ENCODE measurements around the gene TXNDC5.

The TXNDC5 gene

GRCh38 chr6:7910654-7911344 is at the start of gene TXNDC5:
Gene TXNDC5 (minus strand): TSS chr6:7910788. CDS start chr6:7910776, 12 bp downstream.
- DNase-seq, result peak; percentile 84

GRCh38 chr6:7960141-7960540 is 49.6 kb upstream of the TXNDC5 start:
- DNase-seq, result no peak

- DNase-seq, result no peak
These were observed 48.9 kb upstream of the TXNDC5 start for GRCh38 chr6:7959453-7959852.

- DNase-seq, result no peak
These were observed 47.9 kb upstream of the TXNDC5 start for GRCh38 chr6:7958464-7958863.

- no peak for DNase-seq
These were observed 45.7 kb upstream of the TXNDC5 start for GRCh38 chr6:7956257-7956656.

GRCh38 chr6:7954477-7955200 is 44.1 kb upstream of the TXNDC5 start:
- no peak for DNase-seq

GRCh38 chr6:7953753-7954152 is 43.2 kb upstream of the TXNDC5 start:
- DNase-seq, result no peak

GRCh38 chr6:7939864-7940228 is 29.3 kb upstream of the TXNDC5 start:
- DNase-seq, result no peak

- no peak for DNase-seq
These were observed 28.7 kb upstream of the TXNDC5 start for GRCh38 chr6:7939184-7939863.

- DNase-seq, result no peak
These were observed 28.1 kb upstream of the TXNDC5 start for GRCh38 chr6:7938562-7939183.

GRCh38 chr6:7933794-7934193 is 23.2 kb upstream of the TXNDC5 start:
- DNase-seq, result no peak

- DNase-seq, result no peak
These were observed 22.0 kb upstream of the TXNDC5 start for GRCh38 chr6:7932625-7933024.

GRCh38 chr6:7924867-7925266 is 14.3 kb upstream of the TXNDC5 start:
- no peak for DNase-seq

- DNase-seq, result no peak
These were observed 12.0 kb upstream of the TXNDC5 start for GRCh38 chr6:7922596-7922995.

- no peak for DNase-seq
These were observed 11.1 kb upstream of the TXNDC5 start for GRCh38 chr6:7921632-7922092.

- no peak for DNase-seq
These were observed 10.5 kb upstream of the TXNDC5 start for GRCh38 chr6:7921046-7921445.

- no peak for DNase-seq
These were observed 9.8 kb upstream of the TXNDC5 start for GRCh38 chr6:7920425-7920824.

GRCh38 chr6:7919871-7920270 is 9.3 kb upstream of the TXNDC5 start:
- DNase-seq, result peak; percentile 90

GRCh38 chr6:7918403-7918802 is 7.8 kb upstream of the TXNDC5 start:
- DNase-seq, result no peak

GRCh38 chr6:7917729-7918128 is 7.1 kb upstream of the TXNDC5 start:
- no peak for DNase-seq

- DNase-seq, result no peak
These were observed 6.4 kb upstream of the TXNDC5 start for GRCh38 chr6:7916959-7917358.

- peak; percentile 54 for DNase-seq
These were observed 4.6 kb upstream of the TXNDC5 start for GRCh38 chr6:7914991-7915789.

- no peak for DNase-seq
These were observed 3.7 kb upstream of the TXNDC5 start for GRCh38 chr6:7914311-7914710.
